ENCODE data around the gene INAFM1.
"Not testable (repeated sequence)": the region's sequence is repeated elsewhere in the genome, so short reads cannot be mapped to it uniquely, and the experiment has no call there.

The INAFM1 gene

DNA sequence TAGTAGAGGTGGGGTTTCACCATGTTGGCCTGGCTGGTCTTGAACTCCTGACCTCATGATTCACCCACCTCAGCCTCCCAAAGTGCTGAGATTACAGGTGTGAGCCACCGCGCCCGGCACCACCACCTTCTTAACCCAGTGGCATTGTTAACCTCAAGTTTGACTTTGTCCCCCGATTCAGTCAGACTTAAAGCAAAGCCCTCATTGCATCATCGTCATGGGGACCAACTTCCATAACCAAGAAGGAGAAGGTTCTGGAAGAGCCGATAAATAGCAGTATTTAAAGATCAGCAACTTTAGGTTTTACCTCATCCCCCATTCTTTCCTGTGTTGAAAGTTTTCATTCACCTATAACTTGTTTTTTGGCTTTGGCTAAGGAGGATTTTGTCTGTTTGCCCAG is 6.7 kb upstream of the INAFM1 start:
- ATAC-seq (replicated peaks): no peak
- Mint-ChIP-seq H3K4me1 (ENCODE audit: low read depth in 2 of 2) (peaks cover 9 to 11% of the 10 kb centered on the region in 2 donors), H3K36me3 (ENCODE audit: insufficient read depth) (peaks cover 49% of the 10 kb centered on the region), H3K27ac (peak overlapping the region in 1 of 2 donors; percentile 20), H3K9me3 (no peaks in the 10 kb centered on the region), H3K4me3 (no peak overlapping the region), H3K27me3 (no peaks in the 10 kb centered on the region)
- DNase-seq: no peak

DNA sequence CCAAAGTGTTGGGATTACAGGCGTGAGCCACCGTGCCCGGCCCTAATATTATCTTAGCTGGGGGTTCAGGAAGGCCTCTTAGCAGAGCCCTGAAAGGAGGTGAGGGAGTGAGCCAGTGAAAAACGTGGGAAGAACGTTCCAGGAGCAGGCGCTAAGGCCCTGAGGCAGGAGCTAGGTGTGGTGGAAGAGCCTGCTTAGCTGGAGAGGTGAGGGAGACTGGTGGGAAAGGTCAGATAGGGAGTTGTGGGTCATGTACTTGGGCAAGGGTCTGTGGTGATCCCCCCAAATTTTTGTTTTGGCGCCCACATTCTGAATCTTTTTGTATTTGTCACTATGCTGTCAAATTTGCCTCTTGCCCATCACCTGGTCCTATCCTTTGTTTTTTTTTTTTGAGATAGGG is 5.1 kb upstream of the INAFM1 start:
- H3K27ac Mint-ChIP-seq: no peak overlapping the region
- peaks cover 11 to 15% of the 10 kb centered on the region in 2 donors for H3K4me1 Mint-ChIP-seq (ENCODE audit: low read depth in 2 of 2)
- no peaks in the 10 kb centered on the region for H3K27me3 Mint-ChIP-seq
- ATAC-seq (replicated peaks) (no peak), DNase-seq (no peak)
- H3K4me3 Mint-ChIP-seq: no peak overlapping the region
- no peaks in the 10 kb centered on the region for H3K9me3 Mint-ChIP-seq
- peaks cover 51% of the 10 kb centered on the region for H3K36me3 Mint-ChIP-seq (ENCODE audit: insufficient read depth)

DNA sequence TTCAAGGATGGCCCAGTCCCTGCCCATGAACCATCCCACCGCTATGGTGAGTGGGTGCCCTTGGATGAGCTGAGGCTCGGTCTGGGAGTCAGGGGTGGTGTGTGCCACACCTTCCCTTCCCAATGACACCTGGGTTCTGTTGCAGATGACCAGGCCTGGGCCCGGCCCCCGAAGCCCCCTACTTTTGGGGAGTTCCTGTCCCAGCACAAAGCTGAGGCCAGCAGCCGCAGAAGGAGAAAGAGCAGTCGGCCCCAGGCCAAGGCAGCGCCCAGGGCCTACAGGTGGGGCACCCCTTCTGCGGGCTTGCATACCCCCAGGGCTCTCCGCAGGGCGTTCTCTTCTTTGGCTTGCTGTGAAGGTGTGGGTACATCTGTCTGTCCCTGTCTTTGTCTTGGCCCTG is 4.3 kb upstream of the INAFM1 start:
- peaks cover 14 to 18% of the 10 kb centered on the region in 2 donors for H3K4me1 Mint-ChIP-seq (ENCODE audit: low read depth in 2 of 2)
- H3K9me3 Mint-ChIP-seq: no peaks in the 10 kb centered on the region
- H3K27me3 Mint-ChIP-seq: no peaks in the 10 kb centered on the region
- no peak for DNase-seq
- ATAC-seq (replicated peaks): no peak
- peaks cover 48% of the 10 kb centered on the region for H3K36me3 Mint-ChIP-seq (ENCODE audit: insufficient read depth)
- no peak overlapping the region for H3K4me3 Mint-ChIP-seq
- H3K27ac Mint-ChIP-seq: peak overlapping the region in 1 of 2 donors; percentile 41

DNA sequence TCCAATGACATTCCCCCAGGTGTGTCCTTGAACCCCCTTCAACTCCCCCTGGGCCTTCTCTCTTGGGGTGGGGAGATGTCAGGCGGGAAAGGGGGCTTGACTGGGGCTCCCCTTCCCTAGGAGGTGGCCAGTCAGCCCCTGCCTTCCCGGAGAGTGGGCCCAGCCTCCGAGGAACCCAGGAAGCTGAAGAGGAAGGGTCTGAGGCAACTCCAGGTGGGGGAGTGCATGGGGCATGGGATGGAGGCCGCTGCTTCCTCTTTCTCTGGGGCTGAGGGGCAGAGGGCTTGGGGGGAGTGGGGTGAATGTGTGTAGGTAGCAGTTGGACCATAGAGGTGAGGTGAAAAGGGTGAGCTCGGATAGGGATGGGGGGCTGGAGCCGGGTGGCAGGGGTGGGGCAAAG is 2.7 kb upstream of the INAFM1 start:
- H3K4me3 Mint-ChIP-seq: peak overlapping the region; percentile 96 to 98
- no peaks in the 10 kb centered on the region for H3K27me3 Mint-ChIP-seq
- DNase-seq: no peak
- ATAC-seq (replicated peaks): no peak
- peaks cover 19 to 23% of the 10 kb centered on the region in 2 donors for H3K4me1 Mint-ChIP-seq (ENCODE audit: low read depth in 2 of 2)
- no peaks in the 10 kb centered on the region for H3K9me3 Mint-ChIP-seq
- H3K36me3 Mint-ChIP-seq (ENCODE audit: insufficient read depth): peaks cover 38% of the 10 kb centered on the region
- peak overlapping the region in 1 of 2 donors; percentile 98 for H3K27ac Mint-ChIP-seq

DNA sequence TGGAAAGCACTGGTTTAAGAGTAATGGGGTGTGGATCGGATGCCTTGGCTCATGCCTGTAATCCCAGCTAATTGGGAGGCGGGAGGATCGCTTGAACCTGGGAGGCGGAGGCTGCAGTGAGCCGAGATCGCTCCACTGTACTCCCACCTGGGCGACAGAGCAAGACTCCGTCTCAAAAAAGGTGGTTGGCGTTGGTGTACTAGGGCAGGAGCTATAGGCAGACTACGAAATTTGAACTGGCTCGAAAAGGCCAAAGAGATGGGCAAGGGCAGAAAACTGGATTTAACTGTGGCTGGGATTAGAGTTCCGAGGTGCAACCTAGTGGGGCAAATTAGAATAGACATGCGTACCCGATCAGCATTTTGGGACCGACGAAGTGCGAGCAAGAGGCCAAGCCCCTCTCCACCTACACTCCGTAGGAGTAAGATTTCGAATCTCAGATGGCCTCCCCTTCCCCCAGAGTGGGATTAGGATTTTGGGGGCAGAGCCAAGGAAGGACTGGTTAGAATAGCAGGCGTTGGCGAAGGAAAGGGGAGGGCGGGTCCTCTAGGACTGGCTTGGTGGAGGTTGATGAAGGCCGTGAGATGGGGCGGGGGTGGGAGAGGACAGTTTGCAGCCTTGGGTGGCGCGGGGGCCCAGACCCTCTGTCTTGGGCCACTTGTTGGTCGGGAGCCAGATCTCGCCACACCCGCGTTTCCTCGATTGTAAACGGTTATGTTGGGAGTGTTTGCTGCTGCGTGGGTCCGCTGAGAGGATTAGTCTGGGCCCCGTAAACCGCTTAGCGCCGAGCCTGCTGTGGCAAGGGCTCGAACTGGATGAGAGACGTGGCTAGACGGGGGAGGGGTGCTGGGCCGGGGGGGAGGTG is 2.0 kb upstream of the INAFM1 start:
- H3K27ac Mint-ChIP-seq: peak overlapping the region; percentile 96 to 98
- H3K9me3 Mint-ChIP-seq: no peaks in the 10 kb centered on the region
- peak overlapping the region; percentile 96 to 98 for H3K4me3 Mint-ChIP-seq
- ATAC-seq (replicated peaks) (peak; percentile 0), DNase-seq (peak in 1 of 3 experiments; percentile 27)
- H3K36me3 Mint-ChIP-seq (ENCODE audit: insufficient read depth): peaks cover 35% of the 10 kb centered on the region
- peaks cover 19 to 23% of the 10 kb centered on the region in 2 donors for H3K4me1 Mint-ChIP-seq (ENCODE audit: low read depth in 2 of 2)
- no peaks in the 10 kb centered on the region for H3K27me3 Mint-ChIP-seq

DNA sequence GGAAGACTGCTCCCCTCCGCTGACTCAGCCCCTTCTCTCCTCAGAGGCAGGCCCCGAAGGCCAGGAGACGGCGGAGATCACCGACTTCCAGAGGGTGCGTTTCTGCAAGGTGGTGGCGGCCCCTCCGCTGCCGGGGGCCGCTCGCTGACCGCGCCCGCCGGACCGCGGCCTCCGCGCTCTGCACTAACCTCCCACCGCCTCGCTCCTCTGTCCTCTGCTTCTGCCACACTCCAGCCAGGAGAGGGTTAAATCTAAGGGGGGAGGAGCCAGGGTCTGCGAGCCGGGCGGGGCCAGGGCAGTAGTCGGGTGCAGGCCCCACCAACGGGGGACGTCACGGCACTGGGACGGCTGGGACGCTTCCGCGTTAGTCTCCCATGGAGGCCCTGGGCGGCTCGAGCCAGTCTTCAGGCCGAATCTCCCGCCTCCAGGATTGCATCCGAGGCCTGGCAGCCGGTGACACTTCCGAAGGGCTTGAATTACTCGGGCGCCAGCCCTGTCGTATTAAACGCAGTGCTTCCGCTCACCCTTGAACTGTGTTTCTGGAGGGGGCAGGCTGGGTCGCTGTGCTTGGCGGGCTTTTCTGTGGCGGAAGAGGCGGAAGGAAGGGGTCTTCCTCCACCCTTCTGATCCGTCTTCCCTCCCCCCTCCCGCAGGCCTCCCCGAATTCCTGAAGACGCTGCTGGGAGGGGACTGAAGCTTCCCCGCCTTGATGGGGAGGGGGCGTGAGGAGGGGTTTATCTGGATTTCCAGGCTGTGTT is 1.2 kb upstream of the INAFM1 start:
- DNase-seq (peak; percentile 87 to 88 (median 87)), ATAC-seq (replicated peaks) (peak; percentile 67)
- H3K27me3 Mint-ChIP-seq: no peaks in the 10 kb centered on the region
- peak overlapping the region; percentile 96 to 98 for H3K27ac Mint-ChIP-seq
- peak overlapping the region; percentile 96 to 98 for H3K4me3 Mint-ChIP-seq
- H3K36me3 Mint-ChIP-seq (ENCODE audit: insufficient read depth): peaks cover 35% of the 10 kb centered on the region
- H3K9me3 Mint-ChIP-seq: no peaks in the 10 kb centered on the region
- H3K4me1 Mint-ChIP-seq (ENCODE audit: low read depth in 2 of 2): peaks cover 19 to 23% of the 10 kb centered on the region in 2 donors

DNA sequence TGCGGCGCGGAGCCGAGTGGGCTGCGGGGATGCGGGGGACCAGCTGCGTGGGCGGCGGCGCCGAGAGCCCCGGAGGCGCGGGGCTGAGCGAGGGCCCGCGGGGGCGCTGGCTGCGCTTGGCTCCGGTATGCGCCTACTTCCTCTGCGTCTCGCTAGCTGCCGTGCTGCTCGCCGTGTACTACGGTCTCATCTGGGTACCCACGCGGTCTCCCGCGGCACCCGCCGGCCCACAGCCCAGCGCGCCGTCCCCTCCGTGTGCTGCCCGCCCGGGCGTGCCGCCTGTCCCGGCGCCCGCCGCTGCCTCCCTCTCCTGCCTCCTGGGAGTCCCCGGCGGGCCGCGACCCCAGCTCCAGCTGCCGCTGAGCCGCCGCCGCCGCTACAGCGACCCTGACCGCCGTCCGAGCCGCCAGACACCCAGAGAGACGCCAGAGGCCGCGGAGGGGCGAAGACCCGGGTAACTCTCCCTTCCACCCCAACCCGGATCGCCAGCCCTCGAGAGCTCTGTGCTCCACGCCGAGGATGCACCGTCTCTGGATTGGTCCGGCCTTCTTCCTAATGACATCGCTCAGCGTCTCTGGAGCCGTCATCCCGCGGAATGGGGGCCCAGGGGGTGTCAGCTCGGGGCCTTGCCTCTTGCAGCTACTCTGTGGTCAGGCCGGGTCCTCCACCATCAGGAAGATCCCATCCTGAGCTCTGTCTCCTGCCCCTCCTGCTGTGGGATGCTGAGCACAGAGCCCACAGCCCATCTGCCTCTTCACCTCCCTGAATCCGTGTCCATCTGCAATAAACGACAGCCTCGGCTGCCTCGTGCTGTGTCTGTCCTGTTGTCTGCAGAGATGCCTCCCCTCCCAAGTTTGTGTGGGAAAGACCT is 441 bp downstream of the INAFM1 start:
- peaks cover 19 to 22% of the 10 kb centered on the region in 2 donors for H3K4me1 Mint-ChIP-seq (ENCODE audit: low read depth in 2 of 2)
- no peaks in the 10 kb centered on the region for H3K9me3 Mint-ChIP-seq
- H3K4me3 Mint-ChIP-seq: peak overlapping the region; percentile 86 to 96
- H3K27me3 Mint-ChIP-seq: no peaks in the 10 kb centered on the region
- ATAC-seq (replicated peaks) (peak; percentile 39), DNase-seq (peak in 1 of 3 experiments; percentile 21)
- H3K36me3 Mint-ChIP-seq (ENCODE audit: insufficient read depth): peaks cover 34% of the 10 kb centered on the region
- no peak overlapping the region for H3K27ac Mint-ChIP-seq

DNA sequence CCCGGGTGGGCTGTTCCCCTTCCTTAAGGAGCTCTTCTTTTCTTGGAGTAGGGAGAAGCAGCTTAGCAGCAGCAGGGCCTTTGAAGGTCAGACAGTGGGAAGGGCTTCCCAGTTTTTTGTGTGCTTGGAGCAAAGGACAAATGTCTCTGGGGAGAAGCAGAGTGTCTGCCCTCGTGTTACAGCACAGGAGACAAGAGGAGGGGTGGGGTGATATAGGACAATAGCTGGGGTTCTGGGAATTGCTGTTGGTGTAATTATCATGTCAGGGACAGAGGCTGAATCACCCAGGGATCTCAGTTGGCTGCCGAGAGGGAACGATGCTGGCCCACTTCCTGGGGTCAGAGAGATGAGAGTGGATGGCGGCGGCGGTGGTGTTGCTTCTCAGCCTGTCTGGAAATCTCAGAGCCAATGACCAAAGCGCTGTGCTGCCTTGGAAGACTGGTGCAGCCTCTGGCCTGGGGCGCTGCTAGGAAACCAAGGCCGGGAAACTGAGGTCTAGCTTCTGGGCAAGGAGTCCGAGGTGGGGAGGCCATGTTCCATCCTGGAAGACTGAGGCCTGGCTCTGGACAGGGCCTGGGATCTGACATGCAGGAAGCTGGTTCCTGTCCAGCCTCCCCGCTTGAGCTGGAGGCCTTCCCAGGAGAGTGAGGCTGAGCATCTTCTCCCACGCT is 1.2 kb downstream of the INAFM1 start:
- no peak overlapping the region for H3K27ac Mint-ChIP-seq
- ATAC-seq (replicated peaks): no peak
- no peak for DNase-seq
- H3K4me3 Mint-ChIP-seq: peak overlapping the region; percentile 78 to 86
- no peaks in the 10 kb centered on the region for H3K27me3 Mint-ChIP-seq
- H3K9me3 Mint-ChIP-seq: no peaks in the 10 kb centered on the region
- peaks cover 30% of the 10 kb centered on the region for H3K36me3 Mint-ChIP-seq (ENCODE audit: insufficient read depth)
- H3K4me1 Mint-ChIP-seq (ENCODE audit: low read depth in 2 of 2): peaks cover 19 to 20% of the 10 kb centered on the region in 2 donors

DNA sequence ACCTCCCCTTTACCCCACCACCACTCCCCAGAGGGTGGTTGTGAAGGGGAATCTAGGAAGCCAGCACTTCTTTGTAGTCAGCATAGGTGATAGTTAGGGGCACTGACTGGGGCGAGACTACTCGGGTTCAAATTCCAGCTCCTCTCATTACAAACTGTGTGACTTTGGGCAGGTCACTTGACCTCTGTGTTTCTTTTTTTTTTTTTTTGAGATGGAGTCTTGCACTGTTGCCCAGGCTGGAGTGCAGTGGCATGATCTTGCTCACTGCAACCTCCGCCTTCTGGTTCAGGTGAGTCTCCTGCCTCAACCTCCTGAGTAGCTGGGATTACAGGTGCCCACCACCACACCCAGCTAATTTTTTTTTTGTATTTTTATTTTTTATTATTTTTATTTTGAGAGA is 1.8 kb downstream of the INAFM1 start:
- Mint-ChIP-seq H3K4me1 (ENCODE audit: low read depth in 2 of 2) (peaks cover 19 to 20% of the 10 kb centered on the region in 2 donors), H3K4me3 (peak overlapping the region in 1 of 2 donors; percentile 86), H3K36me3 (ENCODE audit: insufficient read depth) (peaks cover 30% of the 10 kb centered on the region)
- ATAC-seq (replicated peaks); DNase-seq; H3K27me3 Mint-ChIP-seq; H3K27ac Mint-ChIP-seq; H3K9me3 Mint-ChIP-seq: not testable (repeated sequence)

DNA sequence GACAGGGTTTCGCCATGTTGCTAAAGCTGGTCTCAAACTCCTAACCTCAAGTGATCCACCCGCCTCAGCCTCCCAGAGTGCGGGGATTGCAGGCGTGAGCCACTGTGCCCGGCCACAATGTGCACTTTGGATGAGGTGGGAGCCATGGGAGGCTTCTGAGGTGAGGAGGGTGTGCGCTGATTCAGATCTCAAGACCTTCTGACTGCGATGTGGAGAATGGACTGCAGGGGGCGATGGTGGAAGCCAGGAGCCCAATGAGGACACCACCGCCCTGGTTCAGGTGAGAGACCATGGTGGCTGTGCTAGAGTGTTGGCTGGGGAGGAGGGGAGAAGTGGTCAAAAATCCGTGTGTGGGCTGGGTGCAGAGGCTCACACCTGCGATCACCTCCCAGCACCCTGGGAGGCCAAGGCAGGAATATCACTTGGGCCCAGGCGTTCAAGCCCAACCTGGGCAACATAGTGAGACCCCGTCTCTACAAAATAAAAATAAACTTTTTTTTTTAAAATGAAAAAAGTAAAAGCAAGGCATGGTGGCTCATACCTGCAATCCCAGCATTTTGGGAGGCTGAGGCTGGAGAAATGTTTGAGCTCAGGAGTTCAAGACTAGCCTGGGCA is 5.6 kb downstream of the INAFM1 start:
- Mint-ChIP-seq H3K4me1 (ENCODE audit: low read depth in 2 of 2) (peaks cover 11 to 13% of the 10 kb centered on the region in 2 donors), H3K36me3 (ENCODE audit: insufficient read depth) (peaks cover 11% of the 10 kb centered on the region), H3K27me3 (no peaks in the 10 kb centered on the region), H3K4me3 (no peak overlapping the region), H3K9me3 (no peaks in the 10 kb centered on the region), H3K27ac (no peak overlapping the region)
- ATAC-seq (replicated peaks) (peak; percentile 67), DNase-seq (peak; percentile 40 to 53 (median 45))

DNA sequence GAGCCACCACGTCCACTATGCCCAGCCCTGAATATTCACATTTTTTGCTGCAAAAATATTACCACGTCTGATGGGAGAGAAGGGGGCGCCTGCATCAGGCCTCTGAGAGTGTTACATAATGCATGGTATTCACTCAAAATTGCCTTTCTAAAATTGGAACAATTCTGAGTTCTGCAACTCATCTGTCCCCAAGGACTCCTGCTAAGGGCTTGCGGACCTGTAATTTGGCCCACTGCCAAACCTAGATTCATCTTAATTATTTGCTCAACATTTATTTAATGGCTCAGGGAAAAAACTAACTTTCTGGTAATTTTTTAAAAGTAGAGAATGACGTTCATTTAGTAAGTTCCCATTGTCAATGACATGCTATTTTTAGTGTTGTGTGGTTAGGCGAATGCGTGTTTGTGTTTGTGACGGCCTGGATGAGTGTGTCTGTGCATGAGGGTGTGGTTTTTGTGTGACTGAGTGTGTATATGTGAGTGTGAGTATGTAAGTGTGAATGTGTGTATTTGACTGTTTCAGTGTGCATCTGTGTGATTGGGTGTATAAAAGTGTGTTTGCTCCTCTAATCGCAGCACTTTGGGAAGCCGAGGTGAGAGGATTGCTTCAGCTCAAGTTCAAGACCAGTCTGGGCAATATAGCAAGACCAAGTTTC is 8.8 kb downstream of the INAFM1 start:
- Mint-ChIP-seq H3K4me1 (ENCODE audit: low read depth in 2 of 2) (peaks cover 5 to 6% of the 10 kb centered on the region in 2 donors), H3K36me3 (ENCODE audit: insufficient read depth) (peaks cover 5% of the 10 kb centered on the region), H3K27me3 (no peaks in the 10 kb centered on the region), H3K27ac (no peak overlapping the region), H3K4me3 (no peak overlapping the region), H3K9me3 (no peaks in the 10 kb centered on the region)
- ATAC-seq (replicated peaks): no peak
- DNase-seq: no peak
